H7 (cell line): ENCODE results near the gene PLA2G4E. TPM values are rescaled to one million over a fixed set of nuclear protein-coding genes. Genes with fewer than 3 reads are reported as not detected.
A peak's percentile ranks its signal among the peaks of the same experiment; 100 is the strongest.

Experiments used
- DNase-seq: peaks from one replicate; pipeline ENCODE4 v3.0.0; 2012
- H3K27me3 ChIP-seq: 2 replicates; pipeline ENCODE4 v1.6.0; 2011; ENCODE audit warnings: mild to moderate bottlenecking, low read length; ENCODE audit not compliant: control insufficient read depth, insufficient read depth
- H3K36me3 ChIP-seq: replicated peaks from 2 replicates; pipeline ENCODE4 v1.5.1; 2011; ENCODE audit warnings: low read length; ENCODE audit not compliant: control insufficient read depth, insufficient read depth
- H3K4me3 ChIP-seq: 2 replicates; pipeline ENCODE4 v1.5.1; 2011; ENCODE audit warnings: low read depth, mild to moderate bottlenecking, control low read depth, low read length, moderate library complexity; ENCODE audit not compliant: insufficient read depth
- total RNA-seq: library from RNA; depleted of rRNA; stranded (reverse); fragments of >200 nt; shearing (Covaris generic); gene quantifications from 2 replicates; pipeline ENCODE4 v1.2.3, GENCODE V29; 2014

Gene PLA2G4E
- total RNA-seq, 1 experiment from 2014 or later: not detected

DNA sequence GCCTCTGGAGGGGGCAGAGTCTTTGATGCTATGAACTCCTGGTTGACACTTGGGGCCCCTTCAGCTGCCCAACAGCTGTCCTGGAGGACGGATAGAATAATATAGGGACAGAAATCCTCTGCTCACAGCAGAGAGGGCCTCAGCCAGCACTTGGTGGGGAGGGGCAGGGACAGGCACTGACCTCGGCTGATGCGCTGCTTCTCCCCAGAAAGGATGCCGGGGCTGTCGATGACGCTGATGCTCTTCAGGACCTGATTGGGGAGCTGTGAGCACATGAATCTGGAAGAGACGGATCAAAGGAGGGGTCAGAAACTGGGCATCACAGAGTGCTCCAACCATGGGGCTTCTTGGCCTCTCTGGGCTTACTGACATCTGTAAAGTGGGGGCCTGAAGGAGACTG lies 78.0 kb downstream of the PLA2G4E start:
- DNase-seq: no peak
- no peaks in the 10 kb centered on the region for H3K27me3 ChIP-seq
- peaks cover 3% of the 10 kb centered on the region for H3K36me3 ChIP-seq
- no peak overlapping the region for H3K4me3 ChIP-seq

DNA sequence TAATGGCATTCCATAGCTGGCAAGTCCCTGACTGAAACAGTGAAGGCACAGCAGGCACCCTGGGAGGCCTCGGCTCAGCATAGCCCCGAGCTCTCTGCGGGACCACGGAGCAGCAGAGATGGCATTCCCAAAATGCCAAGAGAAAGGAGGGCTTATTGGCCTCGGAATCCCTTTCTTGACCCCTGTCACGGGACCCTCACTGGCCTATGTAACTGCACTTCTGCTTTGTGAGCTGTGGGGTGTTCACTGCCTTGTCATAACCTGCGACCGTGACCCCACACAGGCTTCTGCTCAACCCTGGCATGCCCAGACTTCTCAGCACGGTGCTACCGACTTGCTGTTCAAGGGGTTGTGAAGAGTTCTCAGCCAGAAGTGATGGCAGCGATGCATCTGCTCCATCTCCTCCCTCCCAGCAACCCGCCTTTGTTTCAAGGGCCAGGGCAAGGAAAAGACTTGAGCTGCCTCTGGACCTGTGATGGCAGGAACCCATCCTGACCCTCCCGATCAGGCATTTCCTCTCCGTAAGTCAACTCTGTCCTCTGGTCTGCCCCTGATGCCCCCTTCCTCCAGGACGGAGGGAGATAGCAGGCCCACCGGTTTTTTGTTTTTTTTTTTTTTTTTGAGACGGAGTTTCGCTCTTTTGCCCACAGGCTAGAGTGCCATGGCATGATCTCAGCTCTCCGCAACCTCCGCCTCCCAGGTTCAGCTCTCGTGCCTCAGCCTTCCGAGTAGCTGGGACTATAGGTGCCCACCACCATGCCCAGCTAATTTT lies 79.0 kb downstream of the PLA2G4E start:
- peaks cover 3% of the 10 kb centered on the region for H3K36me3 ChIP-seq
- no peak for DNase-seq

DNA sequence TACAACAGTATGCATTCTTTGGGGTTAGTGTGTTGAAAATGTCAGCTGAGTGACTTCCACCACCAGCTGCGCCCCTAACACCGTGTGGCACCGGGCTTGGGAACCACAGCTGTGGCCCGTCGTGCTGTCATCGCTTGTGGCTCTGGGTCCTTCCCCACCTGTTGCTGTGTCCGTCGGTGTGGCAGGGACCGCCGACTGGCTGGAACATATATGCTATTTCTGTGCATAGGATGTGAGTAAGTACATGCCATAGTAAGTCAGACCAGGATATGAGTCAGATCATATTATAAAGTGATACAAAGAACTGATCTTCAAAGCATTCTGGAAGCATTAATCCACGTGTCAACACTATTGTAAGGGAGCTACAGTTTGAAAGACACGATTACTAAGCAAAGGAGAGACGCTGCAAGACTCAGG lies 80.4 kb downstream of the PLA2G4E start:
- Histone ChIP-seq H3K27me3 (no peaks in the 10 kb centered on the region), H3K4me3 (no peak overlapping the region), H3K36me3 (peaks cover 3% of the 10 kb centered on the region)
- DNase-seq: no peak

More for the DNA sequence above, 79.0 kb downstream of the PLA2G4E start:
- no peaks in the 10 kb centered on the region for H3K27me3 ChIP-seq
- no peak overlapping the region for H3K4me3 ChIP-seq

DNA sequence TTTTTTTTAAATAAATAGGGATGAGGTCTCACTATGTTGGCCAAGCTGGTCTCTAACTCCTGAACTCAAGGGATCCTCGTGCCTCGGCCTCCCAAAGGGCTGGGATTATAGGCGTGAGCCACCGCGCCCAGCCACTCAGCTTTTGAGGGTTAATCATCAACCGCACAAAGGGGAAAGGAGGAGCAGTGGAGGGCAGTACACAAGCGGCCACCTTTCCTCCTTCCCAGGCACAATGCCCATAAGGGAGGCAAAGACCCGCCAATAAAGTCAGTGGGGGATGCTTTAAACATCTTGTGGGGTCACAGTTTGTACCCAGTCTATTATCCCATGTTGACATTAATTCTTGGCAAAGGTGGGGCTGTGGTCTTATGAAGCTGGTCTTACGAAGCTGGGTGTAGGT lies 80.9 kb downstream of the PLA2G4E start:
- Histone ChIP-seq H3K27me3 (no peaks in the 10 kb centered on the region), H3K36me3 (peaks cover 3% of the 10 kb centered on the region), H3K4me3 (no peak overlapping the region)
- DNase-seq: no peak

DNA sequence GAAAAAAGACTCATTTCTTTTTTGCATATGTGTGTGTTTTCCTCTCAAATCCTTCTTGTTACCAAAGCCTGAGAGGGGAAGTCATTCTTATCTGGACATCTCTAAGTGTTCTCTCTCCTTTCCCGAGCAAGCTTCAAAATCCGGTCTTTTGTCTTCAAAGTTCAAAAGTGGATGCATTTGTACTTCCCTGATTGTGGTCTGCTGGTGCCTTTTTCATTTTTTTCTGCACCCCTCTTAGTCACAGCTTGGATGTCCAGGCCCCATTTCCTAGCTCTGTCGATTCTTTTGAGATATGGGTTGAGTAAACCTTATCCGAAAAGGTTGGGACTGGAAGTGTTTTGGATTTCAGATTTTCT lies 83.3 kb downstream of the PLA2G4E start:
- DNase-seq: no peak
- no peak overlapping the region for H3K4me3 ChIP-seq

DNA sequence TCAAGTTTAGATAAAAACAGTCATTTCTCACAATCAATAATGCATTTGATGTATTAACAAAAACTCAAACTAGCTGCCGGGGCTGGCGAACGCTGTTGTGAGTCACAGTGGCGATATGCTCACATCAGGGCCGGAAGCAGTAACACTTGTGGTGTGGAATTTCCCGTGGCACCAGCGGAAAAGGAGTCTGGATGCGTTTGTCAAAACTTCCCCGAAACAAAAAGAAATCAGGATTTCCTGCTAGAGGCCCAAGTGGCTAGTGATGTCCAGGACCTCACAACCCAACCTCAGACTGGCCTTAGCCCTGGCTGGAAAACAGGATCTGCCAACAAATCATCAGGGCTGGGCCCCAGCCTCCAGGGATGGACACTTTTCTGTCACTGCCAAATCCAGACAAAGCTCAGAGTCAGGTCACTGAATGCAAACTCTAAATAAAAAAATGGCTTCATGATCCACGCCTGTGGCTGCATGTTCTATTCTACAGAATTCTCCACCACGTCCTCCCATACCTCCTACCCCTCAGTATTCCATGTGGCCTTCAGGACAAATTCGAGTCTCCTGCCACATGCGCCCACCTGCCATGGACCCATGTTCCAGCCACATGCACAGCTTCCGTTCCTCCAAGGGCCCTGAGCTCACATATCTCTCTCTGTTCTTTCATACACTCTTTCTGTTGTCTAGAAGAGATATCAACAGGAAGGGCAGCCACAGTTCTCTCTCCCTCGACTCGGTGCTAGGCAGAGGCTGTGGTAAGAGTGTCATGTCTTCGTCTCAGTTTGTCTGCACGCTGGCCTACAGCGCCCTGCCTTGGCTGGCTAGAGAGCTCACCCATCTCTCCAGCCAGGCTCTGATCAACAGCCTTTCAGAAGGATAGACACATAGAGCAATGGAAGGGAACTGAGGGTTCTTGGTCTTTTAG lies 83.9 kb downstream of the PLA2G4E start:
- H3K36me3 ChIP-seq: peaks cover 3% of the 10 kb centered on the region
- DNase-seq: no peak
- no peak overlapping the region for H3K4me3 ChIP-seq
- H3K27me3 ChIP-seq: no peaks in the 10 kb centered on the region

More for the DNA sequence above, 83.3 kb downstream of the PLA2G4E start:
- Histone ChIP-seq H3K27me3 (no peaks in the 10 kb centered on the region), H3K36me3 (peaks cover 3% of the 10 kb centered on the region)

DNA sequence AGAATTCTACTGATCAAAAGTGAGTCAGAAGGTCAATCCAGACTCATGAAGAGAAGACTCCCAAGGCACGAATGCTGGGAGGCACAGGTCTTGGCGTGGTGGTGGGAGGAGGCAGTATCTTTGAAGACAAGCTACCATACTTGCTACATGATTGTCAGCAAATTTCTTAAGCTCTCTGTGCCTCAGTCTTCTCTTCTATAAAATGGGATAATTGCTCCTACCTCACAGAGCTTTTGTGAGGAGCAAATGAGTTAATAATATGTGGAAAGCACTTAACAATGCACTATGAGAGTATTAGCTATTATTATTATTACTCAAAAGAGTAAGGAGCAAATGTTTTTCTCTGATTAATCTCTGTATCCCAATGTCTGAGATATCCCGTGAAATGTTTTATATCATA lies 84.7 kb downstream of the PLA2G4E start:
- H3K4me3 ChIP-seq: no peak overlapping the region
- H3K36me3 ChIP-seq: peaks cover 3% of the 10 kb centered on the region
- no peak for DNase-seq
- no peaks in the 10 kb centered on the region for H3K27me3 ChIP-seq

DNA sequence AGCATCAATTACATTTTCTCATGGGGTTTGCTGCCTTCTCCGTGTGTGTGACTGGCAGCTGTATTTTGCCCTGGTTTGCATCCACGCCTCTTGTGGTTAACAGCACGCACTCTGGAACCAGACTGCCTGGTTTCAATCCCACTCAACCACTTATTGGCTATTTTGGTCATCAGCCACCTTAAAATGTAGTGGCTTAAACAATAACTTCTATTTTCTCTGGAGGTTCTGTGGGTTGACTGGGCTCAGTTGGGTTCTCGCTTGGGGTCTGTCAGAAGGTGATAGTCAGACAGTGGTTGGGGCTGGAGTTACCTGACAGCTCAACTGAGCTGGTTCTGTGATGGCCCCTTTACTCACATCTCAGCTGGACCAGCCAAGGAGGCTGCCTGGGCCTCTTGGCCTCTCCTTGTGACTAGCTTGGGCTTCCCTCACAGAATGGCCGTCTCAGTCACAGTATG lies 85.2 kb downstream of the PLA2G4E start:
- no peak overlapping the region for H3K4me3 ChIP-seq
- H3K36me3 ChIP-seq: peaks cover 3% of the 10 kb centered on the region
- H3K27me3 ChIP-seq: no peaks in the 10 kb centered on the region
- no peak for DNase-seq

DNA sequence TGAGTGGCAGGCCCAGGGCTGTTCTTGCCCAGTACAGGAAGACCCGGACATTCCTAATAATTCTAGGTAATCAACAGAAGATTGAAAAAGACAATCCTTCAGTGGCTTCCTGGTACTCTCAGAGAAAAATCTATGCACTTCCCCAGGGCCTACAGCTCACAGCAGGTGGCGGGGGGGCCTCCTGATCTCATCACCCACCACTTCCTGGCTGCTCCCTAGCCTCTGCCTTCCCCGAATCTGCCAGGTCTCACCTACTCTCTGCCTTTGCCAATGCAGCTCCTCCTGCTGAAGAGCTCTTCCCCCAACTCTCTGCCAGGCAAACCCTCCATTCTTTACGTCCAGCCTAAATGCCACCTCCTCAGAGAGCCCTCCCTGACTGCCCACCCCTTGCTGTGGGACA lies 86.0 kb downstream of the PLA2G4E start:
- no peaks in the 10 kb centered on the region for H3K36me3 ChIP-seq
- peak; percentile 70 for DNase-seq
- no peaks in the 10 kb centered on the region for H3K27me3 ChIP-seq
- no peak overlapping the region for H3K4me3 ChIP-seq

DNA sequence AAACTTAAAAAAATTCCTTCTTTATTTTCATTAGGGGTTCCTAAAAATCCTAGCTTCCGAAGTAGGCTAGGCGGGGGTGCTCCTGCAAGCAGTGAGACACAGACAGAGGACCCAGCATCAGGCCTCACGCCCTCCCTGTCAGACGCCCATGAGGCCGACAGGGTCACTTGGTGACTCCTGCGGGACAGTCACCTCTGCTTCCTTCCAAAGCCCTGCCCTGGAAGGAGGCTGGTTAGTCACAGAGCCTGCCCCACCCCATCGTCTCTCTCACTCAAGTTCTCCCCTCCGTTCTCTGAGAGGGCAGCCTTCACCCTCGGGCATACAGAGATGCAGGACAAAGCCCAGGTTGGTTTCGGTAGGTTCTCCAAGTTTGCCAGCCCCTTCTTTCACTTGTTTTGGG lies 87.1 kb downstream of the PLA2G4E start:
- no peaks in the 10 kb centered on the region for H3K27me3 ChIP-seq
- no peak overlapping the region for H3K4me3 ChIP-seq
- H3K36me3 ChIP-seq: no peaks in the 10 kb centered on the region; the same call in 1 of the 2 replicates
- DNase-seq: no peak

DNA sequence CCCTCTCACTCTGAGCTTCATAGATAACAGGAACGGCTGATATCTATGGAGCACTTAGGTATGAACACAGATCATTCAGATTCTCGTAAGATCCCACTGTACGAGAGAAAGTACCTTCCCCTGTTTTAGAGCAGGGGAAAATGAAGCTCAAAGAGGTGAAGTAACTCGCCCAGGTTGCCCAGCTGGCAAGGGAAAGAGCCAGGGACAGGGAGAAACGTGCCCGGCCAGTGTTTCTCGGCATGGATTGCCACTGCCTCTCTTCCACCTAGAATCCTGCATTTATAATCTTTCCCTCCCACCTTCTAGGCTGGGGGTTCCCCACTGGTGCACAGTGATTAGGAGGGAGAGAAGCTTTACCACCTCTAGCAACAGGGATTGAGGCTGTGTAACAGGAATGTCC lies 87.5 kb downstream of the PLA2G4E start:
- H3K27me3 ChIP-seq: no peaks in the 10 kb centered on the region
- no peaks in the 10 kb centered on the region; the same call in 1 of the 2 replicates for H3K36me3 ChIP-seq
- H3K4me3 ChIP-seq: no peak overlapping the region
- no peak for DNase-seq

DNA sequence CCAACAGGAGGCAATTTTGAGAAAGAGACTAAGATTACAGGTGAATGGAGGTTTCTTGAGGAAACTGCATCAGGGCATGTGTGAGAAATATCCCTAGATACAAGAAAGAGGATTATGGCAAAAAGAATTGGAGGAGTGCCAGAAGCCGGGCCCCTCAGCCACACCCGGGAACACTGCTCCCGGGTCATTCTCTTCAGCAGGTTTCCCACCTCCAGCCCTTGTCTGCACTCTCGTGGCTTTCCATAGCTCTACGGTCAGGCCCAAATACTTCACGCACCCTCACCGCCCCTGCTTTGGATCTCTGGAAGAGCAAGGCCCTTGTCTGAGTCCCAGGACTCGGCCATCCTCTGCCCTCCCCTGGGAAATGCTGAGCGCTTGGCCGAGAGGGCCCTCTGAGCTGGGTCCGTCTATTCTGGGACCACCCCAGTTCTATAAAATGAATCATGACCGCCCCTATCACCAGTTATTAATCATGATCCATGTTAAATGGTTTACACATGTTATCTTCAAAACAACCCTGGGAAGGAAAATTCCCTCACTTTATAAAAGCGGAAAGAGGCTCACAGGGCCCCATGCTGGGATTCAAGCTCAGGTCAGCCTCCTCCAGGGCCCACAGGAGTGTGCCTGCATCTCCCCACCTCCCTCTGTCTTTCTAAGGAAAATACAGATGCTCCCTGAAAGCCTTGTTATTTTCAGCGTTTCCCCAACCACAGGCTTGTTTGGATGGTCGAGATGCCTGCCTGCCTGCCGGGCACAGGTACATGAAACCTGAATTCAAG lies 88.1 kb downstream of the PLA2G4E start:
- H3K36me3 ChIP-seq: no peaks in the 10 kb centered on the region; the same call in 1 of the 2 replicates
- no peak for DNase-seq

DNA sequence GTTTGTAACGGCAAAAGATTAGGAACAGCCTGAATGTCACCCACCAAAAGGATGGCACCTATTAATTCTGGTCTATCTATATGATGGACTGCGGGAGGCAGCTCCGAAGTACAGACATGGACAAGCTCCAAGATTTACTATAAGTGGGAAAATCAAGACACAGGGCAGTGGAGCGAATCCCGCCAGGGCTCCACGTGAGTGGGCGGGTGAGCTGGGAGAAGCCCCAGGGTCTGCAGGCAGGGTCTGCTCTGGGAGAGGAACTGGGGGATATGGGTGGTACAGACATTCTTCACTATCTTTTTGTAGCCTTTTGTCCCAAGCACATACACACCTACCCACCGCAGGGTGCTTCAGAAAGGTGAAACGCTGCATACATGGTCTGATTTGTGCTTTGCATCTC lies 88.7 kb downstream of the PLA2G4E start:
- H3K36me3 ChIP-seq: no peaks in the 10 kb centered on the region; the same call in 1 of the 2 replicates
- H3K4me3 ChIP-seq: no peak overlapping the region
- no peaks in the 10 kb centered on the region for H3K27me3 ChIP-seq
- DNase-seq: no peak

More for the DNA sequence above, 88.1 kb downstream of the PLA2G4E start:
- H3K27me3 ChIP-seq: no peaks in the 10 kb centered on the region
- H3K4me3 ChIP-seq: no peak overlapping the region
